ENCODE data around the gene WDR12.
A peak's percentile ranks its signal among the peaks of the same experiment; 100 is the strongest.
"Not testable (repeated sequence)": the region's sequence is repeated elsewhere in the genome, so short reads cannot be mapped to it uniquely, and the experiment has no call there.

WDR12 gene

GRCh38 chr2:202883987-202884675 is 27.3 kb downstream of the WDR12 start:
- DNase-seq: no peak

- DNase-seq: no peak
Observed at GRCh38 chr2:202881570-202881969, 29.9 kb downstream of the WDR12 start.

DNA sequence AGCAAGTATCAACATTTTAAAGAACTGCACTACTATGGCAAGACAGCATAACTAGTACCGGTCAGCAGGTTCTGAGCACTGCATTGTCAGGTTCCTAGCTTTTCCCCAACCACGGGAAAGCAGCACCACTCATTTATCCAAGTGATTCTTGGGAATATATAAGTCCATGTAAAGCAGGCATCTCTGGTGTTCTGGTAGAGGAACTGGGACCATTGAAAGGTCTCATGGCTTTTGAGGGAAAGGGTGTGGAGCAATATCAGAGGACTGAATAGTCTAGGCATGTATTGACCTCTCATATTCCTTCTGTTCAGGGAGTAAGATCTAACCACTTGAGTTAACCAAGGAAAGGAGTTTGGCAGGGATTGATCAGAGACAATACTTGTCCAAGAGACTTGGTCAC is 33.8 kb downstream of the WDR12 start:
- DNase-seq: no peak

DNA sequence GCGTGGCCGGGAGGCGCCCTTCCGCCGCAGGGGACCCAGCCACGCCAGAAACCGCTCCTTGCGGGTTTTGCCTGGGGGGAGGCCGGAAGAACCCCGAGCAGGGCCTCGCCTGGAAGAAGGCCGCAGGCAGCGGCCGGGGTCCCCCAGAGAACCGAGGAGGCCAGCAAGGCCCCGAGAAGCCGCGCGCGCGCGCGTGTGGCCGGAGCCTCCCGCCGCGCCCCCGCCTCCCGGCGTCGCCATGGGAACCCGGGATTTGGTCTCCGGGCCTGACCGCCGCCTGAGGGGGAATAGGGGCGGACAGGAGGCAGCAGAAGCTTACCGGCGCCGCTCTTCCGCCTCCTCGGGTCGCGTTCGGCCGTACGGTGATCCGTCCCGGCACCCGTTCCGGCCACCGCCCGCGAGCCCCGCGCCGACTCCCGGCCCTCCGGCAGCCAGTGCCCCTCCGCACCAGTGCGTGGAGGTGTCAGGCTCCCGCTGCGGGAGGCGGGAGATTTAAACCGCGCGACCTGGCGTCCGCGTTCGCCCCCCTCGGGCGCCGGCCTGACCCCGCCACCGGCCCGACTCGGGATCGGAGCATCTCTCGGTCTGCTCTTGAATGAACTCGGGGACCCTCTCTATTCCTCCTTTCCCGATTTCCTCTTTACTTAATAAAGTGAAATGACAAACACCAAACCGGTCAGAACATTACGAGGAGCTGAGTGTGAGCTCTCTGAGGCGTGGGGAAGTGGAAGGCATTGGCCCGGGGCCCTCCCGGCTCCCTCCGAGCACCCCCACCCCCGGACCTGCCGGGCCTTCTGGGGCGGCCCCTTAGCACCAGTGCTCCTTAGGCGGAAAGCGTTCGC is 40.0 kb downstream of the WDR12 start, which contains the start of gene ICA1L:
ICA1L (minus strand) TSS at position 467 of the 842 bp plus-strand sequence. CDS start 42,757 bp downstream, outside the sequence.
- peak; percentile 29 for DNase-seq

GRCh38 chr2:202870431-202871299 is 40.8 kb downstream of the WDR12 start:
- DNase-seq: peak; percentile 33

DNA sequence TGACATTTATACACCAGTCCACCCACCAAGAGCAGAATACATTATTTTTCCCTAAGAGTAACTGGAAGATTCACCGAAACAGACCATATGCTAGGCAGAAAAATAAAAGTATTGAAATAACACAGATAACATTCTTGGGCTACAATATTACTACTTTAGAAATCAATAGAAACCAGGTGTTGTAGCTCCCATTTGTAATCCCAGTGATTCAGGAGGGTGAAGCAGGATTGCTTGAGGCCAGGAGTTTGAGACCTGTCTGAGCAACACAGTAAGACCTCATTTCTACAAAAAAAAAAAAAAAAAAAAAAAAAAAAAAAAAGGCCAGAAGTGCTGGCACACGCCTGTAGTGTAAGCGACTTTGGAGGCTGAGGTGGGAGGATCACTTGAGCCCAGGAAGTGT is 49.5 kb downstream of the WDR12 start:
- no peak for DNase-seq

GRCh38 chr2:202858601-202859000 is 52.9 kb downstream of the WDR12 start:
- no peak for DNase-seq

DNA sequence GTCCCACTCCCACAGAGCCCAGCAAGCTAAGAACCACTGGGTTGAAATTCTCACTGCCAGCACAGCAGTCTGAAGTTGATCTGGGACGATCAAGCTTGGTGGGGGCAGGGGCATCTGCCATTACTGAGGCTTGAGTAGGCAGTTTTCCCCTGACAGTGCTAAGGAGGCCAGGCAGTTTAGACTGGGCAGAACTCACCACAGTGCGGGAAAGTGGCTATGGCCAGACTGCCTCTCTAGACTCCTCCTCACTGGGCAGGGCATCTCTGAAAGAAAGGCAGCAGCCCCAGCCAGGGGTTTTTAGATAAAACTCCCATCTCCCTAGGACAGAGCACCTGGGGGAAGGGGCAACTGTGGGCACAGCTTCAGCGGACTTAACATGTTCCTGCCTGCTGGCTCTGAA is 62.1 kb downstream of the WDR12 start:
- DNase-seq: not testable (repeated sequence)

GRCh38 chr2:202848813-202849212 is 62.7 kb downstream of the WDR12 start:
- DNase-seq: no peak

DNA sequence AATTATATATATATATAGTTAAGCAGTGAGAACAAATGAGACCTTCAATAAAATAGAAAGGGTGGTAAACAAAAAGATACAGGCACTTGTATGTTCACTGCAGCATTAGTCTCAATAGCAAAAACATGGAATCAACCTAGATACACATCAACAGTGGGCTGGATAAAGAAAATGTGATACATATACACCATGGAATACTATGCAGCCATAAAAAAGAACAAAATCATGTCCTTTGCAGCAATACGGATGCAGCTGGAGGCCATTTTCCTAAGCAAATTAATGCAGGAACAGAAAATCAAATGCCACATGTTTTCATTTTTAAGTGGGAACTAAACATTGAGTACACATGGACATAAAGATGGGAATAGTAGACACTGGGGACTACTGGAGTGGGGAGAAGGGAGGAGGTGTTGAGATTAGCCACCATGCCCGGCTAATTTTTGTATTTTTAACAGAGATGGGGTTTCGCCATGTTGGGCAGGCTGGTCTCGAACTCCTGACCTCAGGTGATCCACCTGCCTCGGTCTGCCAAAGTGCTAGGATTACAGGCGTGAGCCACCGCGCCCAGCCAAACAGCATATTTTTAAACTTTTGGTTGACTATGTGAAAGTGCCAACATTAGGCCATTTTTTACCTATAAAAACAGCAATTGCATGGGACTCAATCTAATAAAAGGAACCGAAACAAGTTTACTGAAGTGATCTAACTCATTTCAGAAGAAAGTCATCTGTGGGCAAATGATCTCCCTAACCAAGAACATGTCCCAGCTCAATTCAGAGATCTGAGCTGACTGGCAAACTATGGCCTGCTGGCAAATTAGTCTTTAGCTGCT is 63.6 kb downstream of the WDR12 start:
- DNase-seq: no peak

- no peak for DNase-seq
Observed at GRCh38 chr2:202844656-202845055, 66.8 kb downstream of the WDR12 start.

DNA sequence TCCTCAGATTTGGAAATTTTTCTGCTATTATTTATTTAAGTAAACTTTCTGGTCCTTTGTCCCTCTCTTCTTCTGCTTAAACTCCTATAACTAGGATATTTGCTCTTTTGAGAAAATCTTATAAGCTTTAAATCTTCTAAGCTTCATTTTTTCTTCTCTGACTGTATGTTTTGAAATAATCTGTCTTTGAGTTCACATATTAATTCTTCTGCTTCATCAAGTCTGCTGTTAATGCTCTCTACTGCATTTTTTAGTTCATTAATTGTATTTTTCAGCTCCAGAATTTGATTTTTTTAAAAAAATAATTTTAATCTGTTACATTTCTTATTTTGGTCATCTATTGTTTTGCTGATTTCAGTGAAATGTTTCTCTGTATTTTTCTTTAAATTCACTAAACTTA is 68.8 kb downstream of the WDR12 start:
- no peak for DNase-seq

DNA sequence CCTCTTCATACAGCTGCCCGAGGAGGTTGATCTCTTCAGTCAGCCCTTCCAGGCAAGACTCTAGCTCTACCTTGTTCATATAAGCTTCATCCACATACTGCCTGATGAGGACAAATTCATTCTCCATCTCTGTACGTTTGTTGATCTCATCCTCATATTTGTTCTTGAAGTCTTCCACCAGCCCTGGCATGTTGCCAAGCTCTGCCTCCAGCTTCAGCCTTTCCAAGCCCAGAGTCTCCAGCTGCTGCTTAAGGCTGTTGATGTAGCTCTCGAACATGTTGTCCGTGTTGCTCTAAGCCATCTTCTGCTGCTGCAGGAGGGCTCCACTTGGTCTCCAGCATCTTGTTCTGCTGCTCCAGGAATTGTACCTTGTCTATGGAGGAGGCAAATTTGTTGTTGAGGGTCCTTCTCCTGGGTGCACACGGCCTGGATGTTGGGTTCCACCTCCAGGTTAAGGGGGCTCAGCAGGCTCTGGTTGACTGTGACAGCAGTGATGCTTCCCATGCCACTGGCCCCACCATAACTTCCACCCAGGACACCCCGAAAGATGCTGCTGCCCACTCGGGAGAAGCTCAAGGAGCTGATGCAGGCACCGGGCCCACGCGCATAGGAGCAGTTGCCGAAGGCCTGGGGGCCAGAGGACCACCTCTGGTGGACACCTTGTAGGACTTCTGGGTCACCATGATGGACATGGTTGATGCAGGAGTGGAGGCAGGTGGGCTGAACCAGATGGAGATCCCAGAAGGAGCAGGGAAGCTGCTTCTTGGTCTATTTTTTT is 70.2 kb downstream of the WDR12 start:
- DNase-seq: no peak

DNA sequence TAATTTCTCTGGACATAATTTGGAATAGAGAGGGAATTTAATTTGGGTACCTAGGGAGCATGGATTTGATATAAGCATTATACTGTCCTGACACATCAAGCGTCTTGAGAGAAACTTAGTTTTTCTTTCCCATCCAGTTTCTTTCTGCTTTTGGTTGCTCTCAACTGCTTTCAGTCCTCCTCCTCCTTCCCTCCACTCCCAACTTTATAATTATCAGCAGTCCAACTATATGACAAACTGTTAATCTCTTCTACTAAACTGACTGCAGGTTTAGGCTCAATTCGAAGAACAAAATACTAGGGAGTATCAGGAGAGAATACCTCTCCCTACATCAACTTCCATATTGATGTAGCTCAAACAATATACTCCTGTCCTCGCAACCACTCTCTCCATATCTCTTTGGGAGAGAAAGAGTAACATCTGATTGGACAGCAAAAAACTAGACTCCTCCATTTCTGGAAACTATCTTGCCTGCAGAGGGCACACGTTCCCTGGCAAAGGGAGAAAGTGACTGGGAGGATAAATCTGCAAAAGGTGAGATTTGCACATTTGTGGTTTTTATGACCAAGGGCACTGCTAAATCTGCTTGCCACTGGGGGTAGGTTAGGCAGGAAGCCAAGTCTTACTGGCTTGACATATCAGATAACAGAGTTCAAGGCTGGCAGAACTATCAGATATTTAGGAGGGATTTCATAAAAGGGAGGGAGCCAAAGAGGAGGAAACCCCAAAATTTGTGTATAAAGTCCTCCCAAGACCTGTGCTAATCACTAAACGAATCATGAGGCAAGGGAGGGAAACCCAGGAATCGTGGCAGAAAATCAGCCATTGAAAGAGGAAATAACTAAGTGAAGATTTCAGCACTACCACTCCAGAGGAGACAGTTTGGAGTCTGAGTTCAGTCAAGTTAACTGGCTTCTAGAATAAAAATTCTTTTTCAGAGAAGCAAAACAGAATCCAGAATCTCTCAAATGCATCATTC is 79.9 kb downstream of the WDR12 start:
- peak; percentile 3 for DNase-seq

DNA sequence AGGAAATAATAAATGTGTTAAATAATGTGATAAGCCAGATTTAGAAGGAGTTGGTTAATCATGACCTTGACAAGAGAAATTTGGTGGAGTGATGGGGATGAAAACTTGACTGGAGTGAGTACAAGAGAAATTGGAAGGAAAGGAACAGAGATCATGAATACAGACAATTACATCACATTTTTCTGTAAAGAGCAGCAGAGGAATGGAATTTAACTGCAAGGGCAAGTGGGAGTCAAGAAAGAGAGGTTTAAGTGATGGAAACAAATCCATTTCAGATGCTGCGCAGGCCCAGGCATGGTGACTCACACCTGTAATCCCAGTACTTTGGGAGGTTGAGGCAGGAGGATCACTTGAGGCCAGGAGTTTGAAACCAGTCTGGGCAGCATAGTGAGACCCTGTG is 86.6 kb downstream of the WDR12 start:
- DNase-seq: no peak
